Brain pericyte (primary cell): ENCODE measurements around the gene SRSF1.
"Not testable (repeated sequence)": the region's sequence is repeated elsewhere in the genome, so short reads cannot be mapped to it uniquely, and the experiment has no call there.

ENCODE experiments used
- DNase-seq: peaks from one replicate; pipeline ENCODE4 v3.0.0-alpha.2; 2012; ENCODE audit warnings: low read depth, low spot score

Gene SRSF1

GRCh38 chr17:58006924-58007780, at the start of gene SRSF1:
Gene SRSF1, minus strand, starts transcription at chr17:58007246. Its CDS starts 109 bp downstream, at chr17:58007137.
- DNase-seq: peak; percentile 95

GRCh38 chr17:58056476-58056875, 49.4 kb upstream of the SRSF1 start:
- no peak for DNase-seq

GRCh38 chr17:58054641-58055040, 47.6 kb upstream of the SRSF1 start:
- DNase-seq: no peak

- no peak for DNase-seq
Measured at GRCh38 chr17:58052945-58053715, 46.1 kb upstream of the SRSF1 start.

- DNase-seq: no peak
Measured at GRCh38 chr17:58052407-58052806, 45.4 kb upstream of the SRSF1 start.

- no peak for DNase-seq
Measured at GRCh38 chr17:58051468-58051867, 44.4 kb upstream of the SRSF1 start.

- DNase-seq: no peak
Measured at GRCh38 chr17:58050966-58051365, 43.9 kb upstream of the SRSF1 start.

- DNase-seq: no peak
Measured at GRCh38 chr17:58049533-58049932, 42.5 kb upstream of the SRSF1 start.

- DNase-seq: no peak
Measured at GRCh38 chr17:58047376-58048150, 40.5 kb upstream of the SRSF1 start.

GRCh38 chr17:58046239-58047094, 39.4 kb upstream of the SRSF1 start:
- no peak for DNase-seq

- not testable (repeated sequence) for DNase-seq
Measured at GRCh38 chr17:58044256-58044655, 37.2 kb upstream of the SRSF1 start.

GRCh38 chr17:58043221-58044181, 36.5 kb upstream of the SRSF1 start:
- no peak for DNase-seq

- DNase-seq: no peak
Measured at GRCh38 chr17:58041161-58041560, 34.1 kb upstream of the SRSF1 start.

GRCh38 chr17:58040386-58040785, 33.3 kb upstream of the SRSF1 start:
- no peak for DNase-seq

GRCh38 chr17:58039975-58040374, 32.9 kb upstream of the SRSF1 start:
- no peak for DNase-seq

GRCh38 chr17:58032691-58033415, 25.8 kb upstream of the SRSF1 start:
- no peak for DNase-seq

GRCh38 chr17:58028578-58028977, 21.5 kb upstream of the SRSF1 start:
- no peak for DNase-seq

- no peak for DNase-seq
Measured at GRCh38 chr17:58020401-58020800, 13.4 kb upstream of the SRSF1 start.

- no peak for DNase-seq
Measured at GRCh38 chr17:58019521-58019920, 12.5 kb upstream of the SRSF1 start.
